ENCODE results near the gene PROSER3. TPM values are rescaled to one million over a fixed set of nuclear protein-coding genes. Genes with fewer than 3 reads are reported as not detected.

The PROSER3 gene
- polyA plus RNA-seq, 1 donor from 2014 or later = 1.2 TPM

- no peaks in the 10 kb centered on the region for H4K20me1 ChIP-seq (ENCODE audit: insufficient read depth)
- H3K4me2 ChIP-seq (ENCODE audit: low read length) = no peak overlapping the region
- H3K9me3 ChIP-seq (ENCODE audit: low read length) = no peaks in the 10 kb centered on the region
- TF ChIP-seq TAF1 (IDR thresholded peaks at IDR 0.05; ENCODE audit: low read depth) (no peak), EP300 (conservative IDR thresholded peaks at IDR 0.05; ENCODE audit: poor library complexity, severe bottlenecking) (no peak), RAD21 (conservative IDR thresholded peaks at IDR 0.05) (no peak), EZH2 (IDR thresholded peaks at IDR 0.05; ENCODE audit: borderline replicate concordance, insufficient read depth, low read length, poor library complexity, severe bottlenecking) (no peak), MXI1 (conservative IDR thresholded peaks at IDR 0.05; ENCODE audit: poor library complexity, severe bottlenecking) (no peak), REST (IDR thresholded peaks at IDR 0.05; ENCODE audit: borderline replicate concordance) (no peak), POLR2AphosphoS5 (IDR thresholded peaks at IDR 0.05) (no peak), SMC3 (conservative IDR thresholded peaks at IDR 0.05; ENCODE audit: poor library complexity) (no peak)
- TF ChIP-seq, protein P1, sequence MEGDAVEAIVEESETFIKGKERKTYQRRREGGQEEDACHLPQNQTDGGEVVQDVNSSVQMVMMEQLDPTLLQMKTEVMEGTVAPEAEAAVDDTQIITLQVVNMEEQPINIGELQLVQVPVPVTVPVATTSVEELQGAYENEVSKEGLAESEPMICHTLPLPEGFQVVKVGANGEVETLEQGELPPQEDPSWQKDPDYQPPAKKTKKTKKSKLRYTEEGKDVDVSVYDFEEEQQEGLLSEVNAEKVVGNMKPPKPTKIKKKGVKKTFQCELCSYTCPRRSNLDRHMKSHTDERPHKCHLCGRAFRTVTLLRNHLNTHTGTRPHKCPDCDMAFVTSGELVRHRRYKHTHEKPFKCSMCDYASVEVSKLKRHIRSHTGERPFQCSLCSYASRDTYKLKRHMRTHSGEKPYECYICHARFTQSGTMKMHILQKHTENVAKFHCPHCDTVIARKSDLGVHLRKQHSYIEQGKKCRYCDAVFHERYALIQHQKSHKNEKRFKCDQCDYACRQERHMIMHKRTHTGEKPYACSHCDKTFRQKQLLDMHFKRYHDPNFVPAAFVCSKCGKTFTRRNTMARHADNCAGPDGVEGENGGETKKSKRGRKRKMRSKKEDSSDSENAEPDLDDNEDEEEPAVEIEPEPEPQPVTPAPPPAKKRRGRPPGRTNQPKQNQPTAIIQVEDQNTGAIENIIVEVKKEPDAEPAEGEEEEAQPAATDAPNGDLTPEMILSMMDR (IDR thresholded peaks at IDR 0.05; ENCODE audit: poor library complexity, severe bottlenecking) = no peak
- H3K79me2 ChIP-seq (replicated peaks; ENCODE audit: insufficient read depth, low read length) = no peaks in the 10 kb centered on the region
- H3K9ac ChIP-seq (ENCODE audit: low read length) = no peak overlapping the region
- H3K4me3 ChIP-seq (ENCODE audit: low read length) = no peak overlapping the region
- no peaks in the 10 kb centered on the region for H3F3A ChIP-seq (ENCODE audit: insufficient read depth, low read length, poor library complexity, severe bottlenecking)
- H3K27me3 ChIP-seq (ENCODE audit: insufficient read depth, low read depth, low read length) = no peaks in the 10 kb centered on the region
- H2AFZ ChIP-seq (ENCODE audit: low read depth, low read length) = no peak overlapping the region
- no peak overlapping the region for H3K27ac ChIP-seq (ENCODE audit: low read length)
- no peaks in the 10 kb centered on the region for H3K9me2 ChIP-seq (ENCODE audit: insufficient read depth, low read length)
- H3K36me3 ChIP-seq (ENCODE audit: insufficient read depth, low read length) = no peaks in the 10 kb centered on the region
Observed at GRCh38 chr19:35710784-35711723, 46.9 kb upstream of the PROSER3 start.

- Histone ChIP-seq H3K36me3 (ENCODE audit: insufficient read depth, low read length) (no peaks in the 10 kb centered on the region), H3K27ac (ENCODE audit: low read length) (no peak overlapping the region), H3K27me3 (ENCODE audit: insufficient read depth, low read depth, low read length) (no peaks in the 10 kb centered on the region), H3K9ac (ENCODE audit: low read length) (no peak overlapping the region), H3K79me2 (replicated peaks; ENCODE audit: insufficient read depth, low read length) (no peaks in the 10 kb centered on the region), H3K4me2 (ENCODE audit: low read length) (no peak overlapping the region), H3K4me3 (ENCODE audit: low read length) (no peak overlapping the region), H3K9me3 (ENCODE audit: low read length) (no peaks in the 10 kb centered on the region), H4K20me1 (ENCODE audit: insufficient read depth) (no peaks in the 10 kb centered on the region), H2AFZ (ENCODE audit: low read depth, low read length) (no peak overlapping the region), H3F3A (ENCODE audit: insufficient read depth, low read length, poor library complexity, severe bottlenecking) (no peaks in the 10 kb centered on the region), H3K9me2 (ENCODE audit: insufficient read depth, low read length) (no peaks in the 10 kb centered on the region)
- TF ChIP-seq MXI1 (conservative IDR thresholded peaks at IDR 0.05; ENCODE audit: poor library complexity, severe bottlenecking) = no peak
- no peak for TF ChIP-seq REST (IDR thresholded peaks at IDR 0.05; ENCODE audit: borderline replicate concordance)
- TF ChIP-seq EZH2 (IDR thresholded peaks at IDR 0.05; ENCODE audit: borderline replicate concordance, insufficient read depth, low read length, poor library complexity, severe bottlenecking) = no peak
- TF ChIP-seq RAD21 (conservative IDR thresholded peaks at IDR 0.05) = no peak
- no peak for TF ChIP-seq TAF1 (IDR thresholded peaks at IDR 0.05; ENCODE audit: low read depth)
- TF ChIP-seq SMC3 (conservative IDR thresholded peaks at IDR 0.05; ENCODE audit: poor library complexity) = no peak
- no peak for TF ChIP-seq EP300 (conservative IDR thresholded peaks at IDR 0.05; ENCODE audit: poor library complexity, severe bottlenecking)
- TF ChIP-seq, protein P1 (IDR thresholded peaks at IDR 0.05; ENCODE audit: poor library complexity, severe bottlenecking) = no peak
- no peak for TF ChIP-seq POLR2AphosphoS5 (IDR thresholded peaks at IDR 0.05)
Observed at GRCh38 chr19:35712567-35713505, 45.1 kb upstream of the PROSER3 start.
